H9 (cell line): ENCODE measurements around the gene LHFPL6. TPM values are rescaled to one million over a fixed set of nuclear protein-coding genes. Genes with fewer than 3 reads are reported as not detected.

Experiments used
- DNase-seq: peaks from one replicate; pipeline ENCODE4 v3.0.0-alpha.2; 2017
- H2AFZ ChIP-seq: one replicate; pipeline ENCODE4 v1.6.1; 2013; ENCODE audit warnings: mild to moderate bottlenecking, low read length, control low read depth, moderate library complexity
- H2AK5ac ChIP-seq: 2 replicates; pipeline ENCODE4 v1.6.1; 2013; ENCODE audit warnings: low read length, control low read depth, mixed read lengths; ENCODE audit not compliant: insufficient read length
- H2BK120ac ChIP-seq: one replicate; pipeline ENCODE4 v1.6.1; 2013; ENCODE audit warnings: low read depth, mild to moderate bottlenecking, low read length, control low read depth, inconsistent platforms; ENCODE audit not compliant: poor library complexity, severe bottlenecking
- H2BK12ac ChIP-seq: 2 replicates; pipeline ENCODE4 v1.6.1; 2013; ENCODE audit warnings: low read length, control low read depth, mixed read lengths, low read depth; ENCODE audit not compliant: insufficient read length
- H2BK15ac ChIP-seq: 2 replicates; pipeline ENCODE4 v1.6.1; 2013; ENCODE audit warnings: low read depth, low read length, control low read depth
- H2BK20ac ChIP-seq: one replicate; pipeline ENCODE4 v1.6.1; 2013; ENCODE audit warnings: low read depth, mild to moderate bottlenecking, low read length, control low read depth, inconsistent platforms; ENCODE audit not compliant: poor library complexity, severe bottlenecking
- H2BK5ac ChIP-seq: 2 replicates; pipeline ENCODE4 v1.6.1; 2013; ENCODE audit warnings: low read length, control low read depth, mixed read lengths; ENCODE audit not compliant: insufficient read length
- H3K14ac ChIP-seq: 2 replicates; pipeline ENCODE4 v1.6.1; 2013; ENCODE audit warnings: low read length, control low read depth; ENCODE audit not compliant: insufficient read depth
- H3K18ac ChIP-seq: 2 replicates; pipeline ENCODE4 v1.6.1; 2013; ENCODE audit warnings: low read depth, mild to moderate bottlenecking, mixed read lengths, low read length, control low read depth; ENCODE audit not compliant: insufficient read length
- H3K23ac ChIP-seq: 2 replicates; pipeline ENCODE4 v1.6.1; 2013; ENCODE audit warnings: low read length, control low read depth, mixed read lengths, low read depth; ENCODE audit not compliant: insufficient read length
- H3K23me2 ChIP-seq: 2 replicates; pipeline ENCODE4 v1.6.1; 2013; ENCODE audit warnings: low read depth, mild to moderate bottlenecking, mixed read lengths, low read length, control low read depth; ENCODE audit not compliant: insufficient read length, poor library complexity, severe bottlenecking
- H3K27ac ChIP-seq: 2 replicates; pipeline ENCODE4 v1.5.1; 2013; ENCODE audit warnings: low read length, control low read depth, mixed read lengths, low read depth; ENCODE audit not compliant: insufficient read length
- H3K27me3 ChIP-seq: 2 replicates; pipeline ENCODE4 v1.6.1; 2013; ENCODE audit warnings: low read length, control low read depth, inconsistent platforms; ENCODE audit not compliant: insufficient read depth
- H3K4ac ChIP-seq: 2 replicates; pipeline ENCODE4 v1.6.1; 2013; ENCODE audit warnings: low read depth, mild to moderate bottlenecking, control low read depth, inconsistent platforms, low read length, moderate library complexity
- H3K4me1 ChIP-seq: 2 replicates; pipeline ENCODE4 v1.6.1; 2013; ENCODE audit warnings: low read length, control low read depth, inconsistent platforms; ENCODE audit not compliant: insufficient read depth
- H3K4me2 ChIP-seq: 2 replicates; pipeline ENCODE4 v1.6.1; 2013; ENCODE audit warnings: low read length, control low read depth, mixed read lengths; ENCODE audit not compliant: insufficient read length, insufficient read depth
- H3K56ac ChIP-seq: 2 replicates; pipeline ENCODE4 v1.6.1; 2013; ENCODE audit warnings: low read depth, mild to moderate bottlenecking, mixed read lengths, low read length, control low read depth; ENCODE audit not compliant: insufficient read length
- H3K79me1 ChIP-seq: 2 replicates; pipeline ENCODE4 v1.6.1; 2013; ENCODE audit warnings: low read depth, mild to moderate bottlenecking, moderate library complexity, low read length, control low read depth, inconsistent platforms; ENCODE audit not compliant: insufficient read depth, poor library complexity, severe bottlenecking
- H3K79me2 ChIP-seq: 2 replicates; pipeline ENCODE4 v1.6.1; 2013; ENCODE audit warnings: low read length, control low read depth, inconsistent platforms; ENCODE audit not compliant: insufficient read depth
- H3K9ac ChIP-seq: 2 replicates; pipeline ENCODE4 v1.6.1; 2013; ENCODE audit warnings: low read length, control low read depth, mixed read lengths; ENCODE audit not compliant: insufficient read length; ENCODE audit errors: extremely low read depth
- H3K9me3 ChIP-seq: one replicate; pipeline ENCODE4 v1.6.1; 2013; ENCODE audit warnings: low read depth, low read length, inconsistent platforms; ENCODE audit not compliant: control insufficient read depth
- H3T11ph ChIP-seq: one replicate; pipeline ENCODE4 v1.6.1; 2013; ENCODE audit warnings: mild to moderate bottlenecking, low read length, control low read depth, inconsistent platforms
- H4K20me1 ChIP-seq: one replicate; pipeline ENCODE4 v1.6.1; 2013; ENCODE audit not compliant: control insufficient read depth, insufficient read length, insufficient read depth
- H4K5ac ChIP-seq: 2 replicates; pipeline ENCODE4 v1.6.1; 2013; ENCODE audit warnings: low read depth, mild to moderate bottlenecking, mixed read lengths, low read length, control low read depth; ENCODE audit not compliant: insufficient read length
- H4K8ac ChIP-seq: replicated peaks from 2 replicates; pipeline ENCODE4 v1.6.1; 2013; ENCODE audit warnings: low read length, control low read depth, mixed read lengths, low read depth; ENCODE audit not compliant: insufficient read length
- H4K91ac ChIP-seq: 2 replicates; pipeline ENCODE4 v1.6.1; 2013; ENCODE audit warnings: low read depth, mild to moderate bottlenecking, moderate library complexity, mixed read lengths, low read length, control low read depth; ENCODE audit not compliant: insufficient read length
- H3K27ac Mint-ChIP-seq, 3 experiments: 2 replicates in 2 of 3; 3 replicates in 1 of 3; pipeline ENCODE4 v1.8.0; 2020 to 2021; ENCODE audit warnings: mixed read lengths in 3 of 3, mild to moderate bottlenecking in 1 of 3, moderate library complexity in 1 of 3
- H3K27me3 Mint-ChIP-seq: 2 replicates; pipeline ENCODE4 v1.8.0; 2021; ENCODE audit warnings: low read depth, mild to moderate bottlenecking, moderate library complexity, mixed read lengths
- H3K36me3 Mint-ChIP-seq, 3 experiments: 2 replicates in 2 of 3; 3 replicates in 1 of 3; pipeline ENCODE4 v1.8.0; 2020 to 2021; ENCODE audit warnings: low read depth in 3 of 3, mixed read lengths in 3 of 3; ENCODE audit not compliant: insufficient read depth in 1 of 3
- H3K4me1 Mint-ChIP-seq, 2 experiments: 2 replicates each; pipeline ENCODE4 v1.8.0; 2020; ENCODE audit warnings: mixed read lengths in 2 of 2
- H3K4me3 Mint-ChIP-seq, 2 experiments: 2 replicates in 1 of 2; 3 replicates in 1 of 2; pipeline ENCODE4 v1.8.0; 2020 to 2021; ENCODE audit warnings: mild to moderate bottlenecking in 2 of 2, mixed read lengths in 2 of 2, moderate library complexity in 1 of 2
- H3K9me3 Mint-ChIP-seq, 2 experiments: 2 replicates in 1 of 2; 3 replicates in 1 of 2; pipeline ENCODE4 v1.8.0; 2020; ENCODE audit warnings: mild to moderate bottlenecking in 2 of 2, mixed read lengths in 2 of 2, moderate library complexity in 1 of 2
- CTCF ChIP-seq: fragments of 200-600 bp; sonication (generic); conservative IDR thresholded peaks from 3 replicates; pipeline ENCODE4 v1.8.0; 2021; ENCODE audit warnings: antibody characterized with exemption, mild to moderate bottlenecking
- WGBS: extraction: QIAGEN DNeasy Blood & Tissue Kit; methylation state at CpG from one replicate; pipeline ENCODE4 v1.1.7; 2013; ENCODE audit warnings: missing lambda C conversion rate, low lambda C conversion rate, mixed read lengths; ENCODE audit not compliant: insufficient read length; ENCODE audit errors: extremely low coverage; 5-methylcytosine and 5-hydroxymethylcytosine counted together
- total RNA-seq: library from RNA; stranded (reverse); gene quantifications from 2 replicates; pipeline ENCODE4 v1.2.1, GENCODE V29; 2021

Gene LHFPL6
- total RNA-seq, 1 experiment from 2014 or later: 3.5 TPM

- no peaks in the 10 kb centered on the region for H3K36me3 Mint-ChIP-seq
- H3K27ac Mint-ChIP-seq: no peak overlapping the region
- Histone ChIP-seq H2BK5ac (no peak overlapping the region), H3K79me2 (no peaks in the 10 kb centered on the region), H3K18ac (no peak overlapping the region), H4K91ac (no peak overlapping the region), H3K4ac (no peak overlapping the region), H2BK120ac (no peak overlapping the region), H3K14ac (no peak overlapping the region), H3K79me1 (no peaks in the 10 kb centered on the region), H3K23ac (no peak overlapping the region), H2BK20ac (no peak overlapping the region), H4K5ac (no peak overlapping the region), H3T11ph (no peak overlapping the region), H3K27ac (no peak overlapping the region), H3K9me3 (no peaks in the 10 kb centered on the region), H3K4me1 (no peaks in the 10 kb centered on the region), H3K9ac (no peak overlapping the region), H3K4me2 (no peak overlapping the region), H3K56ac (no peak overlapping the region), H4K20me1 (no peaks in the 10 kb centered on the region), H3K23me2 (no peaks in the 10 kb centered on the region), H2AK5ac (no peak overlapping the region), H2AFZ (no peak overlapping the region), H2BK15ac (no peak overlapping the region), H4K8ac (no peak overlapping the region), H3K27me3 (no peaks in the 10 kb centered on the region), H2BK12ac (no peak overlapping the region)
- H3K9me3 Mint-ChIP-seq: no peaks in the 10 kb centered on the region
- H3K4me3 Mint-ChIP-seq: no peak overlapping the region
- H3K4me1 Mint-ChIP-seq: peaks cover 11 to 12% of the 10 kb centered on the region in 2 experiments
- no peaks in the 10 kb centered on the region for H3K27me3 Mint-ChIP-seq
- no peak for TF ChIP-seq CTCF
- DNase-seq: no peak
- WGBS: no CpG with 5 or more reads among the region's 1 CpG
Observed at GRCh38 chr13:39451301-39451700, 151.7 kb downstream of the LHFPL6 start.
